K562 (cell line): ENCODE results near the gene NECTIN2. TPM values are rescaled to one million over a fixed set of nuclear protein-coding genes. Genes with fewer than 3 reads are reported as not detected.

Experiments used
- DDX20 ChIP-seq: fragments of 450-650 bp; IDR thresholded peaks from 2 replicates; pipeline ENCODE4 v1.6.1; 2016; ENCODE audit warnings: missing genetic modification characterization, low read depth, mild to moderate bottlenecking, missing compliant biosample characterization, moderate library complexity
- ELF4 ChIP-seq: fragments of 450-650 bp; formaldehyde crosslinking; IDR thresholded peaks from 2 replicates; pipeline ENCODE4 v1.4.0; 2022; ENCODE audit warnings: missing genetic modification characterization
- GATAD2B ChIP-seq: fragments of 450-650 bp; IDR thresholded peaks from 2 replicates; pipeline ENCODE4 v1.6.1; 2017; ENCODE audit warnings: mild to moderate bottlenecking, borderline replicate concordance
- RAD21 ChIP-seq, 2 experiments: fragments of 250-450 bp in 1 of 2; fragments of 450-650 bp in 1 of 2; sonication (Bioruptor Pico) in 1 of 2; formaldehyde crosslinking in 1 of 2; IDR thresholded peaks in 1 of 2; conservative IDR thresholded peaks in 1 of 2; 2 replicates each; pipeline versions ENCODE4 v1.4.0 to v1.8.0; 2020 to 2022; ENCODE audit warnings: mild to moderate bottlenecking in 2 of 2, moderate library complexity in 1 of 2
- TAF7 ChIP-seq: fragments of 450-650 bp; IDR thresholded peaks from 2 replicates; pipeline ENCODE4 v1.6.1; 2016; ENCODE audit warnings: missing genetic modification characterization, missing compliant biosample characterization
- ZNF274 ChIP-seq: IDR thresholded peaks from 2 replicates; pipeline ENCODE4 v1.6.1; 2011; ENCODE audit warnings: low read depth, mild to moderate bottlenecking, low read length, moderate library complexity, borderline replicate concordance
- polyA plus RNA-seq, 8 experiments: library from polyadenylated mRNA; depleted of rRNA in 4 of 8; stranded (reverse) in 5 of 8; unstranded in 3 of 8; fragments of >200 nt; fragmentation: Nextera tagmentation in 2 of 8; fragmentation: Illumina TruSeq in 1 of 8; extraction: Ambion mirVana in 2 of 8; extraction: Trizol in 1 of 8; gene quantifications; 2 replicates each; pipeline versions ENCODE4 v1.2.1 to v1.2.3, GENCODE V29; 2011 to 2014; ENCODE audit warnings: inconsistent platforms in 1 of 8, missing spikeins in 1 of 8
- total RNA-seq, 7 experiments: library from RNA; depleted of rRNA in 6 of 7; stranded (reverse); fragments of >200 nt in 6 of 7; fragmentation: Illumina TruSeq in 2 of 7; extraction: Trizol in 2 of 7; gene quantifications; 2 replicates each; pipeline versions ENCODE4 v1.2.1 to v1.2.3, GENCODE V29; 2011 to 2021; ENCODE audit warnings: low replicate concordance in 1 of 7
- TF ChIP-seq, protein P1 (sequence below): fragments of 450-650 bp; IDR thresholded peaks from 2 replicates; pipeline ENCODE4 v1.6.1; 2016; ENCODE audit warnings: mild to moderate bottlenecking
- TF ChIP-seq, protein P2 (sequence below): IDR thresholded peaks from 2 replicates; pipeline ENCODE4 v1.6.1; 2011; ENCODE audit warnings: borderline replicate concordance, low read depth, mild to moderate bottlenecking, moderate library complexity, low read length; ENCODE audit not compliant: insufficient read depth, poor library complexity, severe bottlenecking
- TF ChIP-seq, protein P3 (sequence below), 2 experiments: fragments of 450-650 bp; formaldehyde crosslinking in 1 of 2; IDR thresholded peaks; 2 replicates each; pipeline versions ENCODE4 v1.4.0 to v1.6.1; 2014 to 2020; ENCODE audit warnings: mild to moderate bottlenecking in 2 of 2, borderline replicate concordance in 1 of 2, low read depth in 1 of 2
- TF ChIP-seq, protein P4 (sequence below): sonication (generic); formaldehyde crosslinking; IDR thresholded peaks from 2 replicates; pipeline ENCODE4 v1.8.1; 2023; ENCODE audit warnings: mild to moderate bottlenecking, missing genetic modification reagents

The NECTIN2 gene
- total and polyA plus RNA-seq, 9 of the 15 experiments (the other 6 are each of a cell fraction or from before 2014, with no cell fraction given): 3.9 to 94.9 (median 34.9) TPM

DNA sequence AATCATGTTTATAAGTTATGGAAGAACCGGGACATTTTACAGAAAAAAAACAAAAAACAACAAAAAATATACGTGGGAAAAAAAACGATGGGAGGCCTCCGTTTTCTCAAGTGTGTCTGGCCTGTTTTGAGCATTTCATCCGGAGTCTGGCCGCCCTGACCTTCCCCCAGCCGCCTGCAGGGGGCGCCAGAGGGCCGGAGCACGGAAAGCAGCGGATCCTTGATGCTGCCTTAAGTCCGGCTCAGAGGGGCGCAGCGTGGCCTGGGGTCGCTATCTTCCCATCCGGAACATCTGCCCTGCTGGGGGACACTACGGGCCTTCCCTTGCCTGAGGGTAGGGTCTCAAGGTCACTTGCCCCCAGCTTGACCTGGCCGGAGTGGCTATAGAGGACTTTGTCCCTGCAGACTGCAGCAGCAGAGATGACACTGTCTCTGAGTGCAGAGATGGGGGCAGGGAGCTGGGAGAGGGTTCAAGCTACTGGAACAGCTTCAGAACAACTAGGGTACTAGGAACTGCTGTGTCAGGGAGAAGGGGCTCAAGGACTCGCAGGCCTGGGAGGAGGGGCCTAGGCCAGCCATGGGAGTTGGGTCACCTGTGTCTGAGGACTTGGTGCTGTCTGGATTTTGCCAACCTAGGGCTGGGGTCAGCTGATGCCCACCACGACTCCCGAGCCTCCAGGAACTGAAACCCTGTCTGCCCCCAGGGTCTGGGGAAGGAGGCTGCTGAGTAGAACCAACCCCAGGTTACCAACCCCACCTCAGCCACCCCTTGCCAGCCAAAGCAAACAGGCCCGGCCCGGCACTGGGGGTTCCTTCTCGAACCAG lies 57.7 kb downstream of the NECTIN2 start (continued):
- TF ChIP-seq, protein P1, sequence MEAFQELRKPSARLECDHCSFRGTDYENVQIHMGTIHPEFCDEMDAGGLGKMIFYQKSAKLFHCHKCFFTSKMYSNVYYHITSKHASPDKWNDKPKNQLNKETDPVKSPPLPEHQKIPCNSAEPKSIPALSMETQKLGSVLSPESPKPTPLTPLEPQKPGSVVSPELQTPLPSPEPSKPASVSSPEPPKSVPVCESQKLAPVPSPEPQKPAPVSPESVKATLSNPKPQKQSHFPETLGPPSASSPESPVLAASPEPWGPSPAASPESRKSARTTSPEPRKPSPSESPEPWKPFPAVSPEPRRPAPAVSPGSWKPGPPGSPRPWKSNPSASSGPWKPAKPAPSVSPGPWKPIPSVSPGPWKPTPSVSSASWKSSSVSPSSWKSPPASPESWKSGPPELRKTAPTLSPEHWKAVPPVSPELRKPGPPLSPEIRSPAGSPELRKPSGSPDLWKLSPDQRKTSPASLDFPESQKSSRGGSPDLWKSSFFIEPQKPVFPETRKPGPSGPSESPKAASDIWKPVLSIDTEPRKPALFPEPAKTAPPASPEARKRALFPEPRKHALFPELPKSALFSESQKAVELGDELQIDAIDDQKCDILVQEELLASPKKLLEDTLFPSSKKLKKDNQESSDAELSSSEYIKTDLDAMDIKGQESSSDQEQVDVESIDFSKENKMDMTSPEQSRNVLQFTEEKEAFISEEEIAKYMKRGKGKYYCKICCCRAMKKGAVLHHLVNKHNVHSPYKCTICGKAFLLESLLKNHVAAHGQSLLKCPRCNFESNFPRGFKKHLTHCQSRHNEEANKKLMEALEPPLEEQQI: no peak
- TF ChIP-seq TAF7 (tag) (no peak), ELF4 (CRISPR knock-in tag) (no peak), ZNF274 (no peak), RAD21 (CRISPR knock-in tag; conservative IDR thresholded peaks at IDR 0.05 in 1 of 2, IDR thresholded peaks at IDR 0.05 in 1 of 2) (peak; percentile 92), GATAD2B (no peak), DDX20 (no peak)
- TF ChIP-seq, protein P2, sequence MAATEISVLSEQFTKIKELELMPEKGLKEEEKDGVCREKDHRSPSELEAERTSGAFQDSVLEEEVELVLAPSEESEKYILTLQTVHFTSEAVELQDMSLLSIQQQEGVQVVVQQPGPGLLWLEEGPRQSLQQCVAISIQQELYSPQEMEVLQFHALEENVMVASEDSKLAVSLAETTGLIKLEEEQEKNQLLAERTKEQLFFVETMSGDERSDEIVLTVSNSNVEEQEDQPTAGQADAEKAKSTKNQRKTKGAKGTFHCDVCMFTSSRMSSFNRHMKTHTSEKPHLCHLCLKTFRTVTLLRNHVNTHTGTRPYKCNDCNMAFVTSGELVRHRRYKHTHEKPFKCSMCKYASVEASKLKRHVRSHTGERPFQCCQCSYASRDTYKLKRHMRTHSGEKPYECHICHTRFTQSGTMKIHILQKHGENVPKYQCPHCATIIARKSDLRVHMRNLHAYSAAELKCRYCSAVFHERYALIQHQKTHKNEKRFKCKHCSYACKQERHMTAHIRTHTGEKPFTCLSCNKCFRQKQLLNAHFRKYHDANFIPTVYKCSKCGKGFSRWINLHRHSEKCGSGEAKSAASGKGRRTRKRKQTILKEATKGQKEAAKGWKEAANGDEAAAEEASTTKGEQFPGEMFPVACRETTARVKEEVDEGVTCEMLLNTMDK: peak; percentile 97
- TF ChIP-seq, protein P3, sequence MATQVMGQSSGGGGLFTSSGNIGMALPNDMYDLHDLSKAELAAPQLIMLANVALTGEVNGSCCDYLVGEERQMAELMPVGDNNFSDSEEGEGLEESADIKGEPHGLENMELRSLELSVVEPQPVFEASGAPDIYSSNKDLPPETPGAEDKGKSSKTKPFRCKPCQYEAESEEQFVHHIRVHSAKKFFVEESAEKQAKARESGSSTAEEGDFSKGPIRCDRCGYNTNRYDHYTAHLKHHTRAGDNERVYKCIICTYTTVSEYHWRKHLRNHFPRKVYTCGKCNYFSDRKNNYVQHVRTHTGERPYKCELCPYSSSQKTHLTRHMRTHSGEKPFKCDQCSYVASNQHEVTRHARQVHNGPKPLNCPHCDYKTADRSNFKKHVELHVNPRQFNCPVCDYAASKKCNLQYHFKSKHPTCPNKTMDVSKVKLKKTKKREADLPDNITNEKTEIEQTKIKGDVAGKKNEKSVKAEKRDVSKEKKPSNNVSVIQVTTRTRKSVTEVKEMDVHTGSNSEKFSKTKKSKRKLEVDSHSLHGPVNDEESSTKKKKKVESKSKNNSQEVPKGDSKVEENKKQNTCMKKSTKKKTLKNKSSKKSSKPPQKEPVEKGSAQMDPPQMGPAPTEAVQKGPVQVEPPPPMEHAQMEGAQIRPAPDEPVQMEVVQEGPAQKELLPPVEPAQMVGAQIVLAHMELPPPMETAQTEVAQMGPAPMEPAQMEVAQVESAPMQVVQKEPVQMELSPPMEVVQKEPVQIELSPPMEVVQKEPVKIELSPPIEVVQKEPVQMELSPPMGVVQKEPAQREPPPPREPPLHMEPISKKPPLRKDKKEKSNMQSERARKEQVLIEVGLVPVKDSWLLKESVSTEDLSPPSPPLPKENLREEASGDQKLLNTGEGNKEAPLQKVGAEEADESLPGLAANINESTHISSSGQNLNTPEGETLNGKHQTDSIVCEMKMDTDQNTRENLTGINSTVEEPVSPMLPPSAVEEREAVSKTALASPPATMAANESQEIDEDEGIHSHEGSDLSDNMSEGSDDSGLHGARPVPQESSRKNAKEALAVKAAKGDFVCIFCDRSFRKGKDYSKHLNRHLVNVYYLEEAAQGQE (IDR thresholded peaks at IDR 0.05; ENCODE audit: borderline replicate concordance): peak; percentile 90
- TF ChIP-seq, protein P3 (CRISPR knock-in tag; IDR thresholded peaks at IDR 0.05; ENCODE audit: low read depth): no peak
- TF ChIP-seq, protein P4, sequence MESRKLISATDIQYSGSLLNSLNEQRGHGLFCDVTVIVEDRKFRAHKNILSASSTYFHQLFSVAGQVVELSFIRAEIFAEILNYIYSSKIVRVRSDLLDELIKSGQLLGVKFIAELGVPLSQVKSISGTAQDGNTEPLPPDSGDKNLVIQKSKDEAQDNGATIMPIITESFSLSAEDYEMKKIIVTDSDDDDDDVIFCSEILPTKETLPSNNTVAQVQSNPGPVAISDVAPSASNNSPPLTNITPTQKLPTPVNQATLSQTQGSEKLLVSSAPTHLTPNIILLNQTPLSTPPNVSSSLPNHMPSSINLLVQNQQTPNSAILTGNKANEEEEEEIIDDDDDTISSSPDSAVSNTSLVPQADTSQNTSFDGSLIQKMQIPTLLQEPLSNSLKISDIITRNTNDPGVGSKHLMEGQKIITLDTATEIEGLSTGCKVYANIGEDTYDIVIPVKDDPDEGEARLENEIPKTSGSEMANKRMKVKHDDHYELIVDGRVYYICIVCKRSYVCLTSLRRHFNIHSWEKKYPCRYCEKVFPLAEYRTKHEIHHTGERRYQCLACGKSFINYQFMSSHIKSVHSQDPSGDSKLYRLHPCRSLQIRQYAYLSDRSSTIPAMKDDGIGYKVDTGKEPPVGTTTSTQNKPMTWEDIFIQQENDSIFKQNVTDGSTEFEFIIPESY (CRISPR knock-in tag): peak; percentile 46; the same call in 1 of the 2 replicates
